Measurements from ENCODE around the gene TPM1. TPM values are rescaled to one million over a fixed set of nuclear protein-coding genes. Genes with fewer than 3 reads are reported as not detected.
A peak's percentile ranks its signal among the peaks of the same experiment; 100 is the strongest.

The TPM1 gene
- total RNA-seq, 1 experiment from 2014 or later, result 421 TPM

DNA sequence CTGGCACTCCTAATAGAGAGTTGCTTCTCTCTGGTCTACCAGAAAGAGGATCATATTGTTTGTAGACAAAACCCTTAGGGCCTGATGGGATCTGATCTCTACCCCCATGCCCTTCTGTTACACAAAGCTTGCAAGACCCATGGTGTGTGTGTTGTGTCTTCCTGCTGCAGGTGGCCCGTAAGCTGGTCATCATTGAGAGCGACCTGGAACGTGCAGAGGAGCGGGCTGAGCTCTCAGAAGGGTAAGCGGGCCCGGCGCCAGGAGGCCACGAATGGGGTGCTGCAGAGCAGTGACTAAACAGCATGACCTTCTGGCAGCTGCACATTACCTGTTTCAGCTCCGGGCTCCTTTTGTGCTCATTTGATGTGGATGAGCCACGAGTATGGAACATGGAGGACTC, 18.2 kb downstream of the TPM1 start (continued):
- TF ChIP-seq, protein P1, sequence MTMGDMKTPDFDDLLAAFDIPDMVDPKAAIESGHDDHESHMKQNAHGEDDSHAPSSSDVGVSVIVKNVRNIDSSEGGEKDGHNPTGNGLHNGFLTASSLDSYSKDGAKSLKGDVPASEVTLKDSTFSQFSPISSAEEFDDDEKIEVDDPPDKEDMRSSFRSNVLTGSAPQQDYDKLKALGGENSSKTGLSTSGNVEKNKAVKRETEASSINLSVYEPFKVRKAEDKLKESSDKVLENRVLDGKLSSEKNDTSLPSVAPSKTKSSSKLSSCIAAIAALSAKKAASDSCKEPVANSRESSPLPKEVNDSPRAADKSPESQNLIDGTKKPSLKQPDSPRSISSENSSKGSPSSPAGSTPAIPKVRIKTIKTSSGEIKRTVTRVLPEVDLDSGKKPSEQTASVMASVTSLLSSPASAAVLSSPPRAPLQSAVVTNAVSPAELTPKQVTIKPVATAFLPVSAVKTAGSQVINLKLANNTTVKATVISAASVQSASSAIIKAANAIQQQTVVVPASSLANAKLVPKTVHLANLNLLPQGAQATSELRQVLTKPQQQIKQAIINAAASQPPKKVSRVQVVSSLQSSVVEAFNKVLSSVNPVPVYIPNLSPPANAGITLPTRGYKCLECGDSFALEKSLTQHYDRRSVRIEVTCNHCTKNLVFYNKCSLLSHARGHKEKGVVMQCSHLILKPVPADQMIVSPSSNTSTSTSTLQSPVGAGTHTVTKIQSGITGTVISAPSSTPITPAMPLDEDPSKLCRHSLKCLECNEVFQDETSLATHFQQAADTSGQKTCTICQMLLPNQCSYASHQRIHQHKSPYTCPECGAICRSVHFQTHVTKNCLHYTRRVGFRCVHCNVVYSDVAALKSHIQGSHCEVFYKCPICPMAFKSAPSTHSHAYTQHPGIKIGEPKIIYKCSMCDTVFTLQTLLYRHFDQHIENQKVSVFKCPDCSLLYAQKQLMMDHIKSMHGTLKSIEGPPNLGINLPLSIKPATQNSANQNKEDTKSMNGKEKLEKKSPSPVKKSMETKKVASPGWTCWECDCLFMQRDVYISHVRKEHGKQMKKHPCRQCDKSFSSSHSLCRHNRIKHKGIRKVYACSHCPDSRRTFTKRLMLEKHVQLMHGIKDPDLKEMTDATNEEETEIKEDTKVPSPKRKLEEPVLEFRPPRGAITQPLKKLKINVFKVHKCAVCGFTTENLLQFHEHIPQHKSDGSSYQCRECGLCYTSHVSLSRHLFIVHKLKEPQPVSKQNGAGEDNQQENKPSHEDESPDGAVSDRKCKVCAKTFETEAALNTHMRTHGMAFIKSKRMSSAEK (CRISPR knock-in tag; IDR thresholded peaks at IDR 0.05; ENCODE audit: borderline replicate concordance), result no peak
- no peak for TF ChIP-seq PRRX2 (CRISPR knock-in tag; IDR thresholded peaks at IDR 0.05)

DNA sequence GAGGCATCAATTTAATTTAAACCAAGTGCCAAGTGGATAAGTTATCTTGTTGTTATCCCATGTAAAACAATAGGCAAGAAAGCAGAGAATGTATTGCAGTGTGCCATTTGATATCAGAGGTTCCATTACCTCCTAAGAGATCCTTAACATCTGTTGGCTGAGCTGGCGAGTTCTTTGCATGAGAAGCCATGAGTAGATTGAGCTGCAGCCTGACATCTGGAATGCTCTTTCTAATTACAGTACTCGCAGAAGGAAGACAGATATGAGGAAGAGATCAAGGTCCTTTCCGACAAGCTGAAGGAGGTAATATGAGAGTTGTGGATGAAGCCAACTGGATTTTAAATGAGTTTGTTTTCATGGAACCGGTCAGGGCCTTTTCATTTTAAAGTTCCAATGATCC, 19.4 kb downstream of the TPM1 start:
- peaks cover 95% of the 10 kb centered on the region for H3K36me3 Mint-ChIP-seq
- 0 out of 2 replicates have a peak, but pooled peaks cover 4% of the 10 kb centered on the region for H3K4me1 Mint-ChIP-seq
- no peaks in the 10 kb centered on the region for H3K27me3 Mint-ChIP-seq (ENCODE audit: low read depth)
- H3K27ac Mint-ChIP-seq, result no peak overlapping the region
- ATAC-seq (no peak), DNase-seq (ENCODE audit: low spot score) (no peak)
- TF ChIP-seq, protein P2, sequence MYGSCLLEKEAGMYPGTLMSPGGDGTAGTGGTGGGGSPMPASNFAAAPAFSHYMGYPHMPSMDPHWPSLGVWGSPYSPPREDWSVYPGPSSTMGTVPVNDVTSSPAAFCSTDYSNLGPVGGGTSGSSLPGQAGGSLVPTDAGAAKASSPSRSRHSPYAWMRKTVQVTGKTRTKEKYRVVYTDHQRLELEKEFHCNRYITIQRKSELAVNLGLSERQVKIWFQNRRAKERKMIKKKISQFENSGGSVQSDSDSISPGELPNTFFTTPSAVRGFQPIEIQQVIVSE (CRISPR knock-in tag; IDR thresholded peaks at IDR 0.05; ENCODE audit: borderline replicate concordance), result 0 out of 2 replicates have a peak, but pooled peaks have one; percentile 56
- TF ChIP-seq NFE2L1 (CRISPR knock-in tag; IDR thresholded peaks at IDR 0.05), result no peak
- no peak overlapping the region for H3K4me3 Mint-ChIP-seq
- ChIA-PET CTCF (no interaction called here), POLR2A (no interaction called here)
- H3K9me3 Mint-ChIP-seq, result no peaks in the 10 kb centered on the region

DNA sequence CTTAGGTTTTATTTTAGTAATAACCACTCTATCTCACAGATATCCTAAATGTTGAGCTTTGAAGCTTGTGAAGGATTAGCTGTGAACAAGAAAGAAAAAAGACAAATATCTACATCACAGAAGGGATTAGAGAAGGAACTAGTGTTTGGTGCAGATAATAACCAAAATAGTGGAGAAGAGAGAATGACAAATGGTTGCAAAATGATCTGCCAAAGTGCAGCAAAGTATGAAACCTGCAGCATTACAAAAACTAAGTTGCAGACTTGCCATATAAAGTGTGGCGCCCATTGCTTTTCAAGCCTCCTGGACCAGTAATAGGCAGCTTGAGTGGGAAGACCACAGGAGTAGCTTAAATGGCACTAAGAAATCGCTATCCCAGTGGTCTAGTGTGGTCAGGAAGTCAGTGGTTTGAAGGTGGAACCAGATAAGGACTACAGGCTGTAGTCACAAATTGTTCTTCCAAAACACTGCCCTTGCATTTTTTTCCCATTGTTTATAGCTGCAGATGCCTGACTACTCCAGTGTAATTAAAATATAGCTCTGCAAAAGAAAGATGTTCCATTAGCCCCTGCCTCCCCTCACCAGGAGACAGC, 20.7 kb downstream of the TPM1 start:
- ChIA-PET CTCF (no interaction called here), POLR2A (no interaction called here)
- DNase-seq (ENCODE audit: low spot score), result no peak
- peaks cover 95% of the 10 kb centered on the region for H3K36me3 Mint-ChIP-seq
- no peak for ATAC-seq
- H3K27ac Mint-ChIP-seq, result no peak overlapping the region
- TF ChIP-seq, protein P3, sequence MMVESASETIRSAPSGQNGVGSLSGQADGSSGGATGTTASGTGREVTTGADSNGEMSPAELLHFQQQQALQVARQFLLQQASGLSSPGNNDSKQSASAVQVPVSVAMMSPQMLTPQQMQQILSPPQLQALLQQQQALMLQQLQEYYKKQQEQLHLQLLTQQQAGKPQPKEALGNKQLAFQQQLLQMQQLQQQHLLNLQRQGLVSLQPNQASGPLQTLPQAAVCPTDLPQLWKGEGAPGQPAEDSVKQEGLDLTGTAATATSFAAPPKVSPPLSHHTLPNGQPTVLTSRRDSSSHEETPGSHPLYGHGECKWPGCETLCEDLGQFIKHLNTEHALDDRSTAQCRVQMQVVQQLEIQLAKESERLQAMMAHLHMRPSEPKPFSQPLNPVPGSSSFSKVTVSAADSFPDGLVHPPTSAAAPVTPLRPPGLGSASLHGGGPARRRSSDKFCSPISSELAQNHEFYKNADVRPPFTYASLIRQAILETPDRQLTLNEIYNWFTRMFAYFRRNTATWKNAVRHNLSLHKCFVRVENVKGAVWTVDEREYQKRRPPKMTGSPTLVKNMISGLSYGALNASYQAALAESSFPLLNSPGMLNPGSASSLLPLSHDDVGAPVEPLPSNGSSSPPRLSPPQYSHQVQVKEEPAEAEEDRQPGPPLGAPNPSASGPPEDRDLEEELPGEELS (CRISPR knock-in tag; IDR thresholded peaks at IDR 0.05), result no peak
- TF ChIP-seq, protein P4, sequence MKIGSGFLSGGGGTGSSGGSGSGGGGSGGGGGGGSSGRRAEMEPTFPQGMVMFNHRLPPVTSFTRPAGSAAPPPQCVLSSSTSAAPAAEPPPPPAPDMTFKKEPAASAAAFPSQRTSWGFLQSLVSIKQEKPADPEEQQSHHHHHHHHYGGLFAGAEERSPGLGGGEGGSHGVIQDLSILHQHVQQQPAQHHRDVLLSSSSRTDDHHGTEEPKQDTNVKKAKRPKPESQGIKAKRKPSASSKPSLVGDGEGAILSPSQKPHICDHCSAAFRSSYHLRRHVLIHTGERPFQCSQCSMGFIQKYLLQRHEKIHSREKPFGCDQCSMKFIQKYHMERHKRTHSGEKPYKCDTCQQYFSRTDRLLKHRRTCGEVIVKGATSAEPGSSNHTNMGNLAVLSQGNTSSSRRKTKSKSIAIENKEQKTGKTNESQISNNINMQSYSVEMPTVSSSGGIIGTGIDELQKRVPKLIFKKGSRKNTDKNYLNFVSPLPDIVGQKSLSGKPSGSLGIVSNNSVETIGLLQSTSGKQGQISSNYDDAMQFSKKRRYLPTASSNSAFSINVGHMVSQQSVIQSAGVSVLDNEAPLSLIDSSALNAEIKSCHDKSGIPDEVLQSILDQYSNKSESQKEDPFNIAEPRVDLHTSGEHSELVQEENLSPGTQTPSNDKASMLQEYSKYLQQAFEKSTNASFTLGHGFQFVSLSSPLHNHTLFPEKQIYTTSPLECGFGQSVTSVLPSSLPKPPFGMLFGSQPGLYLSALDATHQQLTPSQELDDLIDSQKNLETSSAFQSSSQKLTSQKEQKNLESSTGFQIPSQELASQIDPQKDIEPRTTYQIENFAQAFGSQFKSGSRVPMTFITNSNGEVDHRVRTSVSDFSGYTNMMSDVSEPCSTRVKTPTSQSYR (CRISPR knock-in tag; IDR thresholded peaks at IDR 0.05), result no peak
- TF ChIP-seq FOXK1 (CRISPR knock-in tag; IDR thresholded peaks at IDR 0.05), result no peak
- TF ChIP-seq, protein P5, sequence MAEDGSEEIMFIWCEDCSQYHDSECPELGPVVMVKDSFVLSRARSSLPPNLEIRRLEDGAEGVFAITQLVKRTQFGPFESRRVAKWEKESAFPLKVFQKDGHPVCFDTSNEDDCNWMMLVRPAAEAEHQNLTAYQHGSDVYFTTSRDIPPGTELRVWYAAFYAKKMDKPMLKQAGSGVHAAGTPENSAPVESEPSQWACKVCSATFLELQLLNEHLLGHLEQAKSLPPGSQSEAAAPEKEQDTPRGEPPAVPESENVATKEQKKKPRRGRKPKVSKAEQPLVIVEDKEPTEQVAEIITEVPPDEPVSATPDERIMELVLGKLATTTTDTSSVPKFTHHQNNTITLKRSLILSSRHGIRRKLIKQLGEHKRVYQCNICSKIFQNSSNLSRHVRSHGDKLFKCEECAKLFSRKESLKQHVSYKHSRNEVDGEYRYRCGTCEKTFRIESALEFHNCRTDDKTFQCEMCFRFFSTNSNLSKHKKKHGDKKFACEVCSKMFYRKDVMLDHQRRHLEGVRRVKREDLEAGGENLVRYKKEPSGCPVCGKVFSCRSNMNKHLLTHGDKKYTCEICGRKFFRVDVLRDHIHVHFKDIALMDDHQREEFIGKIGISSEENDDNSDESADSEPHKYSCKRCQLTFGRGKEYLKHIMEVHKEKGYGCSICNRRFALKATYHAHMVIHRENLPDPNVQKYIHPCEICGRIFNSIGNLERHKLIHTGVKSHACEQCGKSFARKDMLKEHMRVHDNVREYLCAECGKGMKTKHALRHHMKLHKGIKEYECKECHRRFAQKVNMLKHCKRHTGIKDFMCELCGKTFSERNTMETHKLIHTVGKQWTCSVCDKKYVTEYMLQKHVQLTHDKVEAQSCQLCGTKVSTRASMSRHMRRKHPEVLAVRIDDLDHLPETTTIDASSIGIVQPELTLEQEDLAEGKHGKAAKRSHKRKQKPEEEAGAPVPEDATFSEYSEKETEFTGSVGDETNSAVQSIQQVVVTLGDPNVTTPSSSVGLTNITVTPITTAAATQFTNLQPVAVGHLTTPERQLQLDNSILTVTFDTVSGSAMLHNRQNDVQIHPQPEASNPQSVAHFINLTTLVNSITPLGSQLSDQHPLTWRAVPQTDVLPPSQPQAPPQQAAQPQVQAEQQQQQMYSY (CRISPR knock-in tag; IDR thresholded peaks at IDR 0.05), result no peak
- TF ChIP-seq, protein P6, sequence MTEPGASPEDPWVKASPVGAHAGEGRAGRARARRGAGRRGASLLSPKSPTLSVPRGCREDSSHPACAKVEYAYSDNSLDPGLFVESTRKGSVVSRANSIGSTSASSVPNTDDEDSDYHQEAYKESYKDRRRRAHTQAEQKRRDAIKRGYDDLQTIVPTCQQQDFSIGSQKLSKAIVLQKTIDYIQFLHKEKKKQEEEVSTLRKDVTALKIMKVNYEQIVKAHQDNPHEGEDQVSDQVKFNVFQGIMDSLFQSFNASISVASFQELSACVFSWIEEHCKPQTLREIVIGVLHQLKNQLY (CRISPR knock-in tag; IDR thresholded peaks at IDR 0.05), result no peak
- H3K4me1 Mint-ChIP-seq, result 0 out of 2 replicates have a peak, but pooled peaks cover 7% of the 10 kb centered on the region
- H3K9me3 Mint-ChIP-seq, result no peaks in the 10 kb centered on the region
- no peaks in the 10 kb centered on the region for H3K27me3 Mint-ChIP-seq (ENCODE audit: low read depth)
- H3K4me3 Mint-ChIP-seq, result no peak overlapping the region
